ENCODE measurements around the gene OTOG. TPM values are rescaled to one million over a fixed set of nuclear protein-coding genes. Genes with fewer than 3 reads are reported as not detected.

The OTOG gene
- total RNA-seq, 2 experiments from 2014 or later, result not detected

DNA sequence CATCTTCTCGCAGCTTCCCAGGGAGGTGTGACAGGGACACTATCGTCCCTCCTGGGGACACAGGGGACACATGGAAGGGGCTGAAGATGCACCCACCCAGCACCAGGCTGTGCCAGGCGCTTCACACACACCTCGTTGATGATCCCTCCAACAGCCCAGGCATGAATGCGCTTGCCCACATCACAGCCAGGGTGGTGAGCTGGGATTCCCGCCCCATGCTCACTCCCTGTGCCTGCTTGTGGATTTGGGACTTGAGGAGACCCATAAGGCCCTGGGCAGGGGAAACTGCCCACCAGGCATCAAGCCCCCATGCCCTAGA is 57.8 kb downstream of the OTOG start:
- DNase-seq (no peak), ATAC-seq (ENCODE audit: poor library complexity) (no peak)
- Mint-ChIP-seq H3K9me3 (no peaks in the 10 kb centered on the region), H3K4me1 (ENCODE audit: low read depth) (no peaks in the 10 kb centered on the region), H3K4me3 (no peak overlapping the region), H3K27me3 (no peaks in the 10 kb centered on the region), H3K36me3 (ENCODE audit: low read depth) (no peaks in the 10 kb centered on the region), H3K27ac (no peak overlapping the region)
- TF ChIP-seq, protein P1, sequence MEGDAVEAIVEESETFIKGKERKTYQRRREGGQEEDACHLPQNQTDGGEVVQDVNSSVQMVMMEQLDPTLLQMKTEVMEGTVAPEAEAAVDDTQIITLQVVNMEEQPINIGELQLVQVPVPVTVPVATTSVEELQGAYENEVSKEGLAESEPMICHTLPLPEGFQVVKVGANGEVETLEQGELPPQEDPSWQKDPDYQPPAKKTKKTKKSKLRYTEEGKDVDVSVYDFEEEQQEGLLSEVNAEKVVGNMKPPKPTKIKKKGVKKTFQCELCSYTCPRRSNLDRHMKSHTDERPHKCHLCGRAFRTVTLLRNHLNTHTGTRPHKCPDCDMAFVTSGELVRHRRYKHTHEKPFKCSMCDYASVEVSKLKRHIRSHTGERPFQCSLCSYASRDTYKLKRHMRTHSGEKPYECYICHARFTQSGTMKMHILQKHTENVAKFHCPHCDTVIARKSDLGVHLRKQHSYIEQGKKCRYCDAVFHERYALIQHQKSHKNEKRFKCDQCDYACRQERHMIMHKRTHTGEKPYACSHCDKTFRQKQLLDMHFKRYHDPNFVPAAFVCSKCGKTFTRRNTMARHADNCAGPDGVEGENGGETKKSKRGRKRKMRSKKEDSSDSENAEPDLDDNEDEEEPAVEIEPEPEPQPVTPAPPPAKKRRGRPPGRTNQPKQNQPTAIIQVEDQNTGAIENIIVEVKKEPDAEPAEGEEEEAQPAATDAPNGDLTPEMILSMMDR (IDR thresholded peaks at IDR 0.05), result no peak
- Histone ChIP-seq H3K9me3 (ENCODE audit: control insufficient read depth in 1 of 2, insufficient read depth in 1 of 2, low read length in 2 of 2) (no peaks in the 10 kb centered on the region), H3K27ac (ENCODE audit: low read depth in 1 of 2, low read length in 2 of 2) (no peak overlapping the region), H3K36me3 (ENCODE audit: insufficient read depth, low read length) (no peaks in the 10 kb centered on the region), H3K4me3 (ENCODE audit: low read length) (no peak overlapping the region), H3K4me1 (ENCODE audit: insufficient read depth, low read length) (no peaks in the 10 kb centered on the region), H3K27me3 (ENCODE audit: control insufficient read depth in 1 of 2, insufficient read depth in 2 of 2, low read length in 2 of 2) (no peaks in the 10 kb centered on the region)
- CTCF ChIA-PET, result no interaction called here
- POLR2A ChIA-PET, result no interaction called here
- intact Hi-C loops (cut with DNase I, micrococcal nuclease), result no loop called here

DNA sequence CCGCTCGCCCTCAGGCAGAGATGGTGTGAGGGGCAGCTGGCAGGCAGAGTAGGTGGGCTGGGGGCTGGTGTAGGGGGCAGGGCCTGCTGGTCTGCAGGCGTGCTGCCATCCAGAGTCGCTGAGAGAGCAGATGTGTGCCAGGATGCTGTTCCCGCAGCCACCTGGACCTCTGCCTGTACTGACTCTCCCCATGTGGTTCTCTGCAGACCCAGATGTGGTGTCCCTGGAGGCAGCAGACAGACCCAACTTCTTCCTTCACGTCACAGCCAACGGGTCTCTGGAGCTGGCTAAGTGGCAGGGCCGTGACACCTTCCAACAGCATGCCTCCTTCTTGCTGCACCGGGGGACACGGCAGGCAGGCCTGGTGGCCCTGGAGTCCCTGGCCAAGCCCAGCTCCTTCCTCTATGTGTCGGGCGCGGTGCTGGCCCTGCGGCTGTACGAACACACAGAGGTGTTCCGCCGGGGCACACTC is 58.6 kb downstream of the OTOG start:
- POLR2A ChIA-PET, result no interaction called here

DNA sequence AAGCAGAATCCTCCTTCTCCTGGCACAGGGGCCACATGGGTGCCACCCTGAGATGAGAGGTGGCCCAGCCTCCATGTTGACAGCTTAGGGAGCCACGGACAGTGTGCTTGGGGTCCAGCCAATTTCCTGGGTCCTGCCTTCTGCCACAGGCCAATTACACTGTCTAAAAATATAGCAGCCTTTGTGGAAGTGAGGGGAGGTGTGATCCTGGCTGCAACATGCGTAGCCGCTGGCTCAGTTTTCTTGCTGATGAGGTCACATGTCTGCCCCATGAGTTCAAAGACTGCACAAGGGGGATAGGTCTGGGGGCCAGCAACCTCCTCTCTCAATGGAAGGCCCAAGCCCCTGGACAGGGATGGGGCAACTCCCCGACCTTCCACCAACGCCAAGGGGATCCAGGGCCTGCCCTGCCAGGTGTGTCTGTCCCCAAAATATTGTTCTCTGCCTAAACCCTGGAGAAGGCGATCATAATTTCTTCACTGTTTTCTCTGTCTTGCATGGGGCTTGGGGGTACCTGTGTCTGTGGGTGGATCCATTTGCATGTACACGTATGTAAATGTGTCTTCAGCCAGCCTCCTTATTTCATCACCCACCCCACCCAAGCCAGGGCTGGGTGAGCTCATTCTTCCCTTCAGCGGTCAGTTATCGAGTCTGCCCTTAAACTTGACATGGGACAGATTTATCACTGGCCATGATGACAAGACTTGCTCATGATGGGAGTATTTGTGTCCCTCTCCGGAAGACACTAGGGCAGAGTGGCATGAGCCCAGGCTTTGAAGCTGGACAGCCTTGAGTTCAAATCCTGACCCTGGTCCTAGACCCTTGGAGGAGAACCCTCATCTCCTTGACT is 59.4 kb downstream of the OTOG start:
- no peak for DNase-seq
- TF ChIP-seq, protein P1 (IDR thresholded peaks at IDR 0.05), result no peak
- Histone ChIP-seq H3K4me3 (ENCODE audit: low read length) (no peak overlapping the region), H3K4me1 (ENCODE audit: insufficient read depth, low read length) (no peaks in the 10 kb centered on the region), H3K9me3 (ENCODE audit: control insufficient read depth in 1 of 2, insufficient read depth in 1 of 2, low read length in 2 of 2) (no peaks in the 10 kb centered on the region), H3K27me3 (ENCODE audit: control insufficient read depth in 1 of 2, insufficient read depth in 2 of 2, low read length in 2 of 2) (no peaks in the 10 kb centered on the region), H3K36me3 (ENCODE audit: insufficient read depth, low read length) (no peaks in the 10 kb centered on the region), H3K27ac (ENCODE audit: low read depth in 1 of 2, low read length in 2 of 2) (no peak overlapping the region)
- ChIA-PET CTCF (no interaction called here), POLR2A (no interaction called here)
- Mint-ChIP-seq H3K4me3 (no peak overlapping the region), H3K36me3 (ENCODE audit: low read depth) (no peaks in the 10 kb centered on the region), H3K27ac (no peak overlapping the region), H3K4me1 (ENCODE audit: low read depth) (no peaks in the 10 kb centered on the region), H3K27me3 (peaks cover 6% of the 10 kb centered on the region), H3K9me3 (no peaks in the 10 kb centered on the region)
- no peak for ATAC-seq (ENCODE audit: poor library complexity)
- intact Hi-C loops (cut with DNase I, micrococcal nuclease), result no loop called here

More for the DNA sequence above, 58.6 kb downstream of the OTOG start:
- ATAC-seq (ENCODE audit: poor library complexity), result no peak
- H3K4me3 ChIP-seq (ENCODE audit: low read length), result no peak overlapping the region
- no peaks in the 10 kb centered on the region for H3K4me1 Mint-ChIP-seq (ENCODE audit: low read depth)
- H3K4me3 Mint-ChIP-seq, result no peak overlapping the region
- no peaks in the 10 kb centered on the region for H3K36me3 Mint-ChIP-seq (ENCODE audit: low read depth)
- H3K9me3 ChIP-seq (ENCODE audit: control insufficient read depth in 1 of 2, insufficient read depth in 1 of 2, low read length in 2 of 2), result no peaks in the 10 kb centered on the region
- no peak for DNase-seq
- H3K27me3 Mint-ChIP-seq, result no peaks in the 10 kb centered on the region
- no peak overlapping the region for H3K27ac Mint-ChIP-seq
- TF ChIP-seq, protein P1 (IDR thresholded peaks at IDR 0.05), result no peak
- H3K27me3 ChIP-seq (ENCODE audit: control insufficient read depth in 1 of 2, insufficient read depth in 2 of 2, low read length in 2 of 2), result no peaks in the 10 kb centered on the region
- CTCF ChIA-PET, result no interaction called here
- H3K9me3 Mint-ChIP-seq, result no peaks in the 10 kb centered on the region
- H3K4me1 ChIP-seq (ENCODE audit: insufficient read depth, low read length), result no peaks in the 10 kb centered on the region
- H3K27ac ChIP-seq (ENCODE audit: low read depth in 1 of 2, low read length in 2 of 2), result no peak overlapping the region
- no peaks in the 10 kb centered on the region for H3K36me3 ChIP-seq (ENCODE audit: insufficient read depth, low read length)
- intact Hi-C loops (cut with DNase I, micrococcal nuclease), result no loop called here
